PFSK-1 (cell line): Measurements from ENCODE around the gene UFSP1.

ENCODE experiments used
- FOXP2 ChIP-seq: optimal IDR thresholded peaks from 2 replicates; pipeline ENCODE3; 2011; ENCODE audit warnings: borderline replicate concordance, control low read depth, inconsistent platforms; ENCODE audit not compliant: insufficient read depth; ENCODE audit errors: extremely low read length, extremely low read depth
- POLR2AphosphoS5 ChIP-seq: IDR thresholded peaks from 2 replicates; pipeline ENCODE4 v1.6.1; 2012; ENCODE audit warnings: low read depth, mild to moderate bottlenecking, control low read depth, low read length, moderate library complexity
- SIN3A ChIP-seq: IDR thresholded peaks from 2 replicates; pipeline ENCODE4 v1.6.1; 2012; ENCODE audit warnings: mild to moderate bottlenecking, low read length, moderate library complexity, borderline replicate concordance; ENCODE audit not compliant: insufficient read depth
- TAF1 ChIP-seq: IDR thresholded peaks from 2 replicates; pipeline ENCODE4 v1.6.1; 2012; ENCODE audit warnings: low read length, control low read depth, borderline replicate concordance; ENCODE audit not compliant: insufficient read depth
- TF ChIP-seq, protein P1 (sequence below), 2 experiments: IDR thresholded peaks; 2 replicates each; pipeline versions ENCODE4 v1.6.1 to v1.8.0; 2011 to 2012; ENCODE audit warnings: low read depth in 2 of 2, low read length in 2 of 2, control low read depth in 1 of 2, inconsistent platforms in 1 of 2, mild to moderate bottlenecking in 1 of 2, moderate library complexity in 1 of 2; ENCODE audit not compliant: insufficient read depth in 1 of 2

The UFSP1 gene

DNA sequence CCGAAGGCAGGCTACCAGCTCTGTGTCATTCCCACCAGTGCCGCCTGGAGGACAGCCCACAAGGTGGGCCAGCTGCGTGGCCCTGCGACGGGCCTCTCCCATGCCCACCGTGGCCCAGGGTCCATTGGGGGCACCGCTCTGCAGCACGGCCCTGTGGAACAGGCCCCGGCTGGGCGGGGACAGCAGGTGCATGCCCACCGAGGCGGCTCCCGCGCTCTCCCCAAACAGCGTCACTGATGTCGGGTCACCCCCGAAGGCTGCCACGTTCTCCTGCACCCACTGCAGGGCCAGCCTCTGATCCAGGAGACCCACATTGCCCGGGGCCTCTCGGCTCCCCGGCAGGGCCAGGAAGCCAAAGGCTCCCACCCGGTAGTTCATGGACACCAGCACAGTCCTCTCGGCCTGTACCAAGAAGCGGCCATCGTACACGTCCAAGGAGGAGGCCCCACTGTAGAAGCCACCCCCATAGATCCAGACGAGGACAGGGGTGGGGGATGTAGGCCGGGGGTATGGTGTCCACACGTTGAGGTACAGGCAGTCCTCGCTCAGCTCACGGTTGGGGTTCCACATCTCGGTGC, 3.9 kb upstream of the UFSP1 start:
- TF ChIP-seq FOXP2 (no peak), SIN3A (no peak), POLR2AphosphoS5 (no peak), TAF1 (no peak)
- TF ChIP-seq, protein P1, sequence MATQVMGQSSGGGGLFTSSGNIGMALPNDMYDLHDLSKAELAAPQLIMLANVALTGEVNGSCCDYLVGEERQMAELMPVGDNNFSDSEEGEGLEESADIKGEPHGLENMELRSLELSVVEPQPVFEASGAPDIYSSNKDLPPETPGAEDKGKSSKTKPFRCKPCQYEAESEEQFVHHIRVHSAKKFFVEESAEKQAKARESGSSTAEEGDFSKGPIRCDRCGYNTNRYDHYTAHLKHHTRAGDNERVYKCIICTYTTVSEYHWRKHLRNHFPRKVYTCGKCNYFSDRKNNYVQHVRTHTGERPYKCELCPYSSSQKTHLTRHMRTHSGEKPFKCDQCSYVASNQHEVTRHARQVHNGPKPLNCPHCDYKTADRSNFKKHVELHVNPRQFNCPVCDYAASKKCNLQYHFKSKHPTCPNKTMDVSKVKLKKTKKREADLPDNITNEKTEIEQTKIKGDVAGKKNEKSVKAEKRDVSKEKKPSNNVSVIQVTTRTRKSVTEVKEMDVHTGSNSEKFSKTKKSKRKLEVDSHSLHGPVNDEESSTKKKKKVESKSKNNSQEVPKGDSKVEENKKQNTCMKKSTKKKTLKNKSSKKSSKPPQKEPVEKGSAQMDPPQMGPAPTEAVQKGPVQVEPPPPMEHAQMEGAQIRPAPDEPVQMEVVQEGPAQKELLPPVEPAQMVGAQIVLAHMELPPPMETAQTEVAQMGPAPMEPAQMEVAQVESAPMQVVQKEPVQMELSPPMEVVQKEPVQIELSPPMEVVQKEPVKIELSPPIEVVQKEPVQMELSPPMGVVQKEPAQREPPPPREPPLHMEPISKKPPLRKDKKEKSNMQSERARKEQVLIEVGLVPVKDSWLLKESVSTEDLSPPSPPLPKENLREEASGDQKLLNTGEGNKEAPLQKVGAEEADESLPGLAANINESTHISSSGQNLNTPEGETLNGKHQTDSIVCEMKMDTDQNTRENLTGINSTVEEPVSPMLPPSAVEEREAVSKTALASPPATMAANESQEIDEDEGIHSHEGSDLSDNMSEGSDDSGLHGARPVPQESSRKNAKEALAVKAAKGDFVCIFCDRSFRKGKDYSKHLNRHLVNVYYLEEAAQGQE (IDR thresholded peaks at IDR 0.05; ENCODE audit: insufficient read depth in 1 of 2, low read depth in 2 of 2, low read length in 2 of 2), result no peak

DNA sequence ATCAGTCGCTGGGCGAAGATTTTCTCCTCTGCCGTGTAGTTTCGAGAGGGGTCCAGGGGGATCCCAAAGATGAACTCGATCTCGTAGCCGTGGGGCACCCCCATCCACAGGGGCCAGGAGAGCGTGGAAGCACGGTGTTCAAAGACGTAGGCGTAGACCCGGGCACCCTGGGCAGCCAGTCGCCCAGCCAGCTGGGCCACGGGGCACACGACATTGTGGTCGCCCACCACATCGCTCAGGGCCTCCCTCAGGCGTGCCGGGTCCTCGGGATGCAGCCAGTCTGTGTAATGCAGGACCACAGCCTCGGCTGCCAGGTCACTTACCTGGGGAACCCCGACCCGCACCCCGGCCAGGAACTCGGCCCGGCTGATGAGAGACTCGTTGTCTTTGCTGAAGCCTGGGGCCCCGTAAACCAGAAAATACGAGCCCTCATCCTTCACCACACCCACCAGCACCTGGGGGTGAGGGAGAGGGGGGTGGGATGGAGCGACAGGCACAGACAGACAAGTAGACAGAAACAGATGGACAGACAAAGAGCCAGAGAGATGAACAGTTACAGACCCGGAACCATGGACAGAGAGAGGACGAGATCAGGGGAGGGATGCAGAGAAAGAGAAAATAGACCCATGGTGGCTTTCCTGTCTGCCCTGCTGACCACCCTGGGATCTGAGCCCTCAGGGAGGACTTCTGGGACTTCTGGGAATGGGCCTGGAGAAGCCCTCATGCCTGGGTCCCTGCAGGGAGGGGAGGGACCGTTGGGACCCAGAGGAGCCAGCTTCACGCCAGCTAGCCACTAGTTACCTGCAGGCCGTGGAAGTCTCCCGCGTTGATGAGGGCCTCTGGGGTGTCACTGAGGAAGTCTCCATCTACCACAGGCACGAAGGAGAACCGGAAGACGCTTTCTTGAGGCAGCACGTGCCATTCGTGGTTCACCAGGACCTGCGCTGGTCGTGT, 3.1 kb upstream of the UFSP1 start:
- TF ChIP-seq SIN3A (no peak), FOXP2 (no peak), TAF1 (no peak), POLR2AphosphoS5 (no peak)
- TF ChIP-seq, protein P1 (IDR thresholded peaks at IDR 0.05; ENCODE audit: insufficient read depth in 1 of 2, low read depth in 2 of 2, low read length in 2 of 2), result 0 out of 4 replicates have a peak, but pooled peaks of 1 of the 2 experiments have one; percentile 26

DNA sequence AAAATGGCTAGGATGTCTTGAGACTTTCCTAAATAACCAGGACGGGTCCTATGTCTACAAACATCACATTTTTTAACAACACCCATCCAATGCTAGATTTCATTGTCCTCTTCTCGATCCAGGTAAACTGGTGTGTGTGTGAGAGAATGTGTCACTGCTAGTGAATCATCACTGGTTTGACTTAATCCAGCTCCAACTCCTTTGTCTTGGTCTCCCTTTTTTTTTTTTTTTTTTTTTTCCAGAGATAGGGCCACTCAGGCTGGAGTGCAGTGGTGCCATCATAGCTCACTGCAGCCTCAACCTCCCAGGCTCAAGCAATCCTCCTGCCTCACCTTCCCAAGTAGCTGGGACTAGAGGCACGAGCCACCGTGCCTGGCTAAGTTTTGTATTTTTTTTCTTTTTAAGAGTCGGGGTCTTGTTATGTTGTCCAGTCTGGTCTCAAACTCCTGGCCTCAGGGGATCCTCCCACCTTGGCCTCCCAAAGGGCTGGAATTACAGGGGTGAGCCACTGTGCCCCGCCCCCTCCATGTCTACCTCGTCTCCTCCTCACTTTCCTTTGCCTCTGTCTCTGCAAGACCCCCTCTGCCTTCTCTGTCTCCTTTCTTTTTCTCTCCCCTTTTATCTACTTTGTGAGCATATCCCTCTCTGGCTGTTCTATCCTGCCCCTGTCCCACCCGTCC, 2.2 kb upstream of the UFSP1 start:
- TF ChIP-seq, protein P1 (IDR thresholded peaks at IDR 0.05; ENCODE audit: insufficient read depth in 1 of 2, low read depth in 2 of 2, low read length in 2 of 2), result no peak
- TF ChIP-seq TAF1 (no peak), SIN3A (no peak), FOXP2 (no peak), POLR2AphosphoS5 (no peak)

DNA sequence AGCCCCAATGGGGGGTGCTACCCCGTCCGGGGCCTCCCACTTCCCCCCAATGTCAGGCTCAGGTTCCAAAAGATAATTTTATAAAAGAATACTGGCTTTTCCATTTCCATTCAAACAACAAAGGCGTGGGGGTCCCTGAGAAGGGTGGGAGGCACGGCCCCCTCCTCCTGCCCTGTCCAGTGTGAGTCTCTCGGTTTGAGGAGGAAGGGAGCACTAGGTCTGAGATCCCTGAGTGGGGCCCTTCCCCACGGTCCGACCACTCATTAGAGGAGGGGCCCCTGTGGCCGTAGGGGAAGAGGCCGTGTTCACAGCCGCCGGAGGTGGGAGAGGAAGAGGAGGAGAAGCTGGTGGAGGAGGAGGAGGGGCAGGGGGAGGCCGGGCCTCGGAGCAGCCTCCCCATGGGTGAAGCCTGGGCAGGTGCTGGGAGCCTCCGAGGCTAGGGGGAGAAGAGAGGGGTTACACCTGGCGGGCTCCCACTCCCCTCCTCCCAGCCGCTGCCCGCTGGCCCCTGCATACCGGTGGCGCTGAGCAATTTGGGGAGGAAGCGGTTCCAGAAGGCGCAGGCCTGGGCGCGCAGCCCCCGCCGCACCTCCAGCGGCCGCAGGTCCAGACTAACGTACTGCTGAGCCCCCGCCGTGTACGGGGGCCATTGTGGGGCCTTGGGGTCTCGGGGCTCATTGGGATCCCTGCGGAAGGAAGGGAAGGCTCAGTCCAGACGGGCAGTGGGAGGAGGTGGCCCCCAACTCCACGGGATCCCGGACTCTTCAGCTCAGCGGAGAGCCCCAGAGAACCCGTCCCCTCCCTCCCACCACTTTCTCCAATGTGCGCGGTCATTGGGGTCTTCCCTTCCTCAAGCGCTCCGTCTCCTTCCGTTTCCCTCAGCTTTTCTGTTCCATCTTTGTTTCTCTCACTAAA, 1.4 kb upstream of the UFSP1 start:
- TF ChIP-seq FOXP2 (no peak), POLR2AphosphoS5 (peak; percentile 23; the same call in 1 of the 2 replicates)
